Cardiac atrium fibroblast (primary cell): ENCODE results near the gene ZNF8. TPM values are rescaled to one million over a fixed set of nuclear protein-coding genes. Genes with fewer than 3 reads are reported as not detected.

ENCODE experiments used
- total RNA-seq: library from RNA; depleted of rRNA; stranded (reverse); fragments of >200 nt; gene quantifications from 2 replicates; pipeline ENCODE4 v1.2.3, GENCODE V29; 2015

ZNF8 gene
- total RNA-seq, result 4.9 and 6.6 TPM in 2 replicates

GRCh38 chr19:58278541-58279041, at the start of gene ZNF8:
ZNF8 (plus strand) TSS chr19:58278955; CDS start chr19:58279082, 127 bp downstream.

GRCh38 chr19:58305065-58305931, 26.5 kb downstream of the ZNF8 start, which contains the start of gene ERVK3-1:
ERVK3-1 (plus strand) TSS chr19:58305377; CDS start chr19:58312169, 6,792 bp downstream.

GRCh38 chr19:58326914-58327726, 48.4 kb downstream of the ZNF8 start, which contains the start of gene ZSCAN22:
ZSCAN22 (plus strand) TSS chr19:58326994; CDS start chr19:58334803, 7,809 bp downstream.

Other genes starting within 250 kb of the ZNF8 start
- 0.54 TPM in 1 of 2 replicates, not detected in the other for gene ZSCAN1, start 244.9 kb upstream of the ZNF8 start, total RNA-seq
- 2.7 and 2.9 TPM in 2 replicates for gene ZNF135, start 219.7 kb upstream of the ZNF8 start, total RNA-seq
- 27.4 and 33.0 TPM in 2 replicates for gene ZSCAN18, start 180.7 kb upstream of the ZNF8 start, total RNA-seq
- gene ZNF329, start 128.2 kb upstream of the ZNF8 start, total RNA-seq, result 8.6 and 12.1 TPM in 2 replicates
- gene ZNF274, start 95.9 kb upstream of the ZNF8 start, total RNA-seq, result 19.3 and 29.0 TPM in 2 replicates
- 13.4 and 64.2 TPM in 2 replicates for gene ZNF544, start 50.0 kb upstream of the ZNF8 start, total RNA-seq
- 32.9 and 64.4 TPM in 2 replicates for gene ERVK3-1, start 26.4 kb downstream of the ZNF8 start, total RNA-seq
- 1.9 and 2.0 TPM in 2 replicates for gene ZSCAN22, start 48.0 kb downstream of the ZNF8 start, total RNA-seq
- 95.4 and 130 TPM in 2 replicates for gene A1BG, start 74.5 kb downstream of the ZNF8 start, total RNA-seq
- gene ZNF497, start 83.8 kb downstream of the ZNF8 start, total RNA-seq, result 0.18 and 0.97 TPM in 2 replicates
- gene ZNF837, start 102.1 kb downstream of the ZNF8 start, total RNA-seq, result 4.5 and 5.0 TPM in 2 replicates
- 2,709 and 3,064 TPM in 2 replicates for gene RPS5, start 108.3 kb downstream of the ZNF8 start, total RNA-seq
- gene RNF225, start 116.7 kb downstream of the ZNF8 start, total RNA-seq, result not detected in 2 replicates
- 13.0 and 15.4 TPM in 2 replicates for gene ZNF584, start 129.7 kb downstream of the ZNF8 start, total RNA-seq
- 3.8 and 3.9 TPM in 2 replicates for gene ZNF132, start 161.2 kb downstream of the ZNF8 start, total RNA-seq
- 5.8 and 9.6 TPM in 2 replicates for gene ZNF324B, start 172.7 kb downstream of the ZNF8 start, total RNA-seq
- gene ZNF324, start 188.1 kb downstream of the ZNF8 start, total RNA-seq, result 8.7 and 13.6 TPM in 2 replicates
- gene ZNF446, start 197.4 kb downstream of the ZNF8 start, total RNA-seq, result 7.3 and 12.8 TPM in 2 replicates
- gene SLC27A5, start 233.0 kb downstream of the ZNF8 start, total RNA-seq, result 11.0 and 12.8 TPM in 2 replicates
- 10.9 and 15.3 TPM in 2 replicates for gene ZBTB45, start 240.9 kb downstream of the ZNF8 start, total RNA-seq